HG02571 (cell line): ENCODE measurements around the gene DBNDD1.

ENCODE experiments used
- ATAC-seq: cut with Tn5 transposase; IDR thresholded peaks from one replicate; pipeline ENCODE4 v1.9.1; 2021; ENCODE audit warnings: mild to moderate bottlenecking, moderate library complexity; ENCODE audit not compliant: unreplicated experiment

DBNDD1 gene

DNA sequence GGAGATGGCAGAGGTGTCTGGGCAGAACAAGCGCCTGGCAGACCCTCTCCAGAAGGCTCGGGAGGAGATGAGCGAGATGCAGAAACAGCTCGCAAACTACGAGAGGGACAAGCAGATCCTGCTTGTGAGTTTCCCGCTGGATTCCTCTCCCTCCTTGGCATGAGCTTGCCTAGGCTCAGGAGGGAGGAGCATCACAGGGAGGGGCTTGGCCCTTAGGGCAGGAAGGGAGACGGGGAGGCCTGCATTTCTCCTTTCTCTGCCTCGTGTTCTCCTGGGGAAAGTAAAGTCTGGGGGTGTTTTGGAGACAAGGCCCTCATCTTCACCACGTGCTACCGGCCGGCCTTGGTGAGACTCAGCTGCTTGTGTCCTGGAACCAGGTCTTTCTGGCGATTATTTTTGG lies 18.0 kb upstream of the DBNDD1 start:
- ATAC-seq, result no peak

DNA sequence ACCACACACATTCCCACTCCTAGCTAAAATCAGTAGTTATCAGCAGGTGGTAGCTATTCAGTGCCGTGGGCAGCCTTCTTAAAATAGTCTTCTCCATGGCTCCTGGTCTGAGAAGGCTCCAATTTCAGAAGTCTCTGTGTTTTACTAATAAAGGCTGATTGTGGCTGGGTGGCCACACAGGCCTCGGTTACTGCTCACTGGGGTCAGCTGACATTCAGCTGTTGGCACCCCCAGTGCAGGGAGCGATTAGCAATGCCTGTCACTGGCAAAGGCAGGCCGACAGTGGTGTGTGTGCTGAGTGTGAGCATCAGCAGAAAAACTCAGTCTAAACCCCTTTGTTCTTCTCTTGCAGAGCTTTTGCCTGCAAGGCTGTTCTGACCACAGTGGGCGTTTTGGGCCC lies 16.6 kb upstream of the DBNDD1 start:
- ATAC-seq, result no peak

DNA sequence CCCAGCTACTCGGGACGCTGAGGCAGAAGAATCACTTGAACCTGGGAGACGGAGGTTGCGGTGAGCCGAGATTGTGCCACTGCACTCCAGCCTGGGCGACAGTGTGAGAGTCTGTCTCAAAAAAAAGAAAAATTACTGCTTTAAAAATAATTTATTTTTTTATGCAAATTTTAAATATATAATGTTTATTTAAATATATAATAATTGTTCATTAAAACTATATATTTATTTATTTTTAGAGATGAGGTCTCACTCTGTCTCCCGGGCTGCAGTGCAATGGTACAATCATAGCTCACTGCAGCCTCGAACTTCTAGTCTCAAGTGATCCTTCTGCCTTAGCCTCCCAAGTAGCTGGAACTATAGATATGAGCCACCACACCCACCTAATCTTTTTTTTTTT lies 15.2 kb upstream of the DBNDD1 start:
- no peak for ATAC-seq

DNA sequence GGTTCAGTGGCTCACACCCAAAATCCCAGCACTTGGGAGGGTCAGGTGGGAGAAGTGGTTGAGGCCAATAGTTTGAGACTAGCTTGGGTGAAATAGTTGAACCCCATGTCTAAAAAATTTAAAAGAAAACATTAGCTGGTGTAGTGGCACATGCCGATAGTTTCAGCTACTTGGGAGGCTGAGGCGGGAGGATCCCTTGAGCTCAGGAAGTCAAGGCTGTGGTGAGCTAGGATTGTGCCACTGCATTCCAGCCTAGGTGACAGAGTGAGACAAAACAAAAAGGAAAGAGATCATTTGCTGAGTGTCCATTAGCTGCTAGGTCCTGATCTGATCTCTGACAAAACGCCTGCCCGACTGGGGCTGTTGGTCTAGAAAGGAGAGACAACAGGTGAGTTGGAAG lies 14.1 kb upstream of the DBNDD1 start:
- ATAC-seq, result no peak

DNA sequence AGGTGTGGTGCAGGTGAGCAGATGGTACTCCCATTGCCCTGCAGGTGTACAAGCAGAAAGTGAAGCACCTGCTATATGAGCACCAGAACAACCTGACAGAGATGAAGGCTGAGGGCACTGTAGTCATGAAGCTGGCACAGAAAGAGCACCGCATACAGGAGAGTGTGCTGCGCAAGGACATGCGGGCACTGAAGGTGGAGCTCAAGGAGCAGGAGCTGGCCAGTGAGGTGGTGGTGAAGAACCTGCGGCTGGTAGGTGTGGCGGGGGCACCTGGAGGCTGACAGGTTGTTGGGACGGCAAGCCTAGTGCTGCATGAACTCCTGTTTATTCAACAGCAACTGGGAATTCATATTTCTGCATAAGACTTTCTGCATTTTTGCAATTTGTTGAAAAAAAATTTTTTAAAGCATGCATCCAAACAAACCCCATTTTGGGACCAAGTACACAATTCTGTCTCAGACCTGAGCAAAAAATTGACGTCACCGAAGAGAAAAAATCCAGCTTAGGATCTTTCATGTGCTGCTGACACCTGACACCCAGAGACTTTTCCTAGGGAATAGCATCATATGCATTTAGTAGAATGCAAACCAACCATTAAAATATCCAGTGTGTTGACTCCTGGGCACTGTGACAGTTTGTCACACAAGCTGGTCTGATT lies 13.5 kb upstream of the DBNDD1 start:
- ATAC-seq, result no peak

DNA sequence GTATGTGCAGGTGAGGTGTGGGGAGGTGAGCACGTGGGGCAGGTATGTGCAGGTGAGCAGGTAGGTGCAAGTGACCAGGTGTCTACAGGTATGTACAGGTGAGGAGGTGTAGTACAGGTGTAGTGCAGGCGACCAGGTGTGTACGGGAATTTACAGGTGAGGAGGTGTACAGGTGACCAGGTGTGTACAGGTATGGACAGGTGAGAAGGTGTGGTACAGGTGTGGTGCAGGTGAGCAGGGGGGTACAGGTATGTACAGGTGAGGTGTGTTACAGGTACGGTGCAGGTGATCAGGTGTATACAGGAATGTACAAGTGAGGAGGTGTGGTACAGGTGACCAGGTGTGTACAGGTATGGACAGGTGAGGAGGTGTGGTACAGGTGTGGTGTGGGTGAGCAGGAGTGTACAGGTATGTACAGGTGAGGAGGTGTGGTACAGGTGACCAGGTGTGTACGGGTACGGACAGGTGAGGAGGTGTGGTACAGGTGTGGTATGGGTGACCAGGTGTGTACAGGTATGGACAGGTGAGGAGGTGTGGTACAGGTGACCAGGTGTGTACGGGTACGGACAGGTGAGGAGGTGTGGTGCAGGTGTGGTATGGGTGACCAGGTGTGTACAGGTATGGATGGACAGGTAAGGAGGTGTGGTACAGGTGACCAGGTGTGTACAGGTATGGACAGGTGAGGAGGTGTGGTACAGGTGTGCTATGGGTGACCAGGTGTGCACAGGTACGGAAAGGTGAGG lies 12.8 kb upstream of the DBNDD1 start:
- ATAC-seq, result no peak

DNA sequence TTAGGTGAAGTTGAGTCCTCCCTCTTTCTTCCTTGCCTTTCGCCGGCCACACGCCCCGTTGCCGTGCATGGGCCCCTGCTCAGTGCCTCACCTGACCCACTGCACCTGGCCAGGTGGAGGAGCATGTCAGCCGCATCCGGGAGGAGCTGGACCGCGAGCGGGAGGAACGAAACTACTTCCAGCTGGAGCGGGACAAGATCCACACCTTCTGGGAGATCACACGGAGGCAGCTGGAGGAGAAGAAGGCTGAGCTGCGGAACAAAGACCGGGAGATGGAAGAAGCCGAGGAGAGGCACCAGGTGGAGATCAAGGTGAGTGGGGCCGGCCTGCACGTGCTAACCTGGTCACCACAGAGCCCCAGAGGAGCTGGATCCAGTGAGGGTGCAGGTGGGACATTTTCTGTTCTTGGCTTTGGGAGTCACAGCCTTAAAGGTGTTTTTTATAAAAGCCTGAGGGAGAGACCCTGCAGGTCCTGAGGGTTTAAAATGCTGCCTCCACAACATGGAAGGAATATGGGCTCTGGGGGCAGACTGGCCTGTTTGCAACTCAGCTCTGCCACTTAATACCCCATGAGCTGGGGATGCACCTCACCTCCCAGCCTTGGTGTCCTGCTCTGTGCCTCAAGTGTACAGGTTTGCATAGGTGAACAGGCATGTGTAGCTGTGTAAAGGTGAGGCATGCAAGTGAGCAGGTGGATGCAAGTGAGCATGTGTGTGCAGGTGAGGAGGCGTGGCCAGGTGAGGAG lies 12.1 kb upstream of the DBNDD1 start:
- ATAC-seq, result no peak

DNA sequence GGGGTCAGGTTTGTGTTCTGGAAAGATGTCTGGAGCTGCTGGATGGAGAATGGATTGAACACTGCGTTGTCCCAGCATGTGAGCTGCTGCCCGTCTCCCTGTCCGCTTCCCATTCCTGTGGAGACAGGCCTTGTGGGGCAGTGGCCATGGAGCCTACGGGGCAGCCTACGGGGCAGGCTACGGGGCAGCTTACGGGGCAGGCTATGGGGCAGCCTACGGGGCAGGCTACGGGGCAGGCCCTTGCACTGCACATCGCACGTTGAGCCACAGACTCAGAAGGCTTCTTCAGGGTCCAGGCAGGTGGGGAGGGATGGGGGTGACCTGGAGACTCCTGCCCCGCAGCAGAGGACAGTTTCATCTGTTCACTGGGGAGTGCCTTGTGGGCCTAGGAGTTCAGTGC lies 9.7 kb upstream of the DBNDD1 start:
- ATAC-seq, result no peak

DNA sequence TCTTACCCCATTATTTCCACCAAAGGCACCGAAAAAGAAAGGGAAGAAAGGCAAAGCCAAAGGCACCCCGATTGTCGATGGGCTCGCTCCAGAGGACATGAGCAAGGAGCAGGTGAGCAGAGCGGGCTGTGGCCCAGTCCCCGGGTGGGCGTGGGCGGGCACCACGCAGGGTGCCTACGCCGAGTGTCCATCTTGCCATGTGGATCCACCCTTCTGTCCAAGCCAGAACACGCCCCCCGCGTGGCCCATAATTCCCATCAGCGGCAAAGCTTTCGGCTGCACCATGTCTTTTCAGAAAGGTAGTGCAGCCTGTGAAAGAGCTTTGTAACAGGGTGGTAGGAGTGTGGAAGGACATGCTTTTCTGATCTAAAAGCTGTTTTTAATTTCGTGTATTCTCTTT lies 8.4 kb upstream of the DBNDD1 start:
- no peak for ATAC-seq

DNA sequence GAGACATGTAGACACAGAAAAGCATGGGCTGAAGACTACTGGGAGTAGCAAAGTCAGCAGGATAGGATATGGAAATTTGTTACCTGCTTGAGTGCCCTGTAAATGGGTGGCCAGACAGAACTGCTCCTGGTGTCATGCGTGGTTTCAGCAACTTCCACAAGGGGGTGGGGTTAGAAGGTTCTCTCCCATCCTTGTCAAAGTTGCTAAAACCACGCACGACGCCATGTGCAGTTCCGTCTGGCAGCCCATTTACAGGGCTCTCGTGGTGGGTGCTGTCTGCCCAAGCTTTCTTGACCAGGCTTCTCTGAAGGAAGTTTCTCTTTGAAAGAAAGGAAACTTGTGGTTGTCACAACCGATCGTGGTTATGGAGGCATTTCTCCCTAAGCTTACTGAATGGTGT lies 6.9 kb upstream of the DBNDD1 start:
- no peak for ATAC-seq

DNA sequence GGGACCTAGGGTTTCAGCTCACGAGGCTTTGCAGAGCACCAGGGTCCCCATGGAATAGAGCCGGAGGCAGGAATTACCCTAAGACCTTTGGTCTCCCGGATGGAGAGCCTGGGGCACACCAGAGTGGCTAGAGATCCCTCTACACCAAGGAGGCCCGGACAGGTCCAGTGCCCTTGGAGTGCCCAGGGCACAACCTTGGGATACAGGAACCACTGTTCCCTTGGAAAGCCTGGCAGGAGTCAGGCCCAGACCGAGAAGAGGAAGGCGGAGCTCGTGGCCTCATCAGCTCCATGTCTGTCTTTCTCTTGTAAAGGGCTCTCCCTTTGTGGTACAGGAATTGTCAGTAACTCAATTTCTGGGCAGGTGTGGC lies 3.8 kb upstream of the DBNDD1 start:
- no peak for ATAC-seq

DNA sequence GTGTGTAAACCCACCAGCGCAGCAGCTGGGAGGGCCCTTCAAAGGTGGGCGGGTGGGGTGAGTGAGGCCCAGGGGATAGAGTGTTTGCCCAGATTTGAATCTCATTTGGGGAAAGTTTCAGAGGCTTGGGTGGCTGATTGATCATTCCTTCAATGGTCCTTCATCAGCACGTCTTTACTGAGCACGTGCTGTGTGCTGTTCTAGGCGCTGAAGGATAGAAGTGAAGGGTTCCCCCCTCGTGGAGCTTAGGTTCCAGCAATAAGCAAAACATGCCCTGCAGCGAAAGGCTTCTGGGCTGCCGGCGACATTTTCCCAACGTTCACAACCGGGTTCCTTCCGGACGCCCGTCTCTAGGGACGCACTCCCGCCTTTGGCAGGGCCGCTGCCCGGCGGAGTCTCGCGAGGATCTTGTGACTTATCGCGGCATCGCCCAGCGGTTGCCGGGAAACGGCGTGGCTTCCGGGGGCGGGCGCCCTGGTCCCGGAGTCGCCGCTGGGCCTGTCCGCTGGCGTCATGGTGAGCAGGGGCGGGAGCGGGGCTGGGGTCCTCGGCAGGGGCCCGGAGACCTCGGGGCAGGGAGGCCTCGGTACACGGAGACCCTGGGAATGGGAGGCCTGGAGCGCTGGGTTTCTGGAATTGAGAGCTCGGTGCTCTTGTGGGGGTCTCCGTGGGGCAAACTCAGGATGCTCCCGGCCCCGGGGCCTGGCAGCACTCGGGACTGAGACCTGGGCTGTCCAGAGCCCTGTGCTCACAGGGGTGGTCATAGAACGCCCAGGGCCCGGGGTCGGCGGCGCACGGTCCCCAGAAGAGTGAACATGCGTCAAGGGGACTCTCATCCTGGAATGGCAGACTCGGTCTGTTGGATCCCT lies 3.2 kb upstream of the DBNDD1 start:
- peak; percentile 54 for ATAC-seq

DNA sequence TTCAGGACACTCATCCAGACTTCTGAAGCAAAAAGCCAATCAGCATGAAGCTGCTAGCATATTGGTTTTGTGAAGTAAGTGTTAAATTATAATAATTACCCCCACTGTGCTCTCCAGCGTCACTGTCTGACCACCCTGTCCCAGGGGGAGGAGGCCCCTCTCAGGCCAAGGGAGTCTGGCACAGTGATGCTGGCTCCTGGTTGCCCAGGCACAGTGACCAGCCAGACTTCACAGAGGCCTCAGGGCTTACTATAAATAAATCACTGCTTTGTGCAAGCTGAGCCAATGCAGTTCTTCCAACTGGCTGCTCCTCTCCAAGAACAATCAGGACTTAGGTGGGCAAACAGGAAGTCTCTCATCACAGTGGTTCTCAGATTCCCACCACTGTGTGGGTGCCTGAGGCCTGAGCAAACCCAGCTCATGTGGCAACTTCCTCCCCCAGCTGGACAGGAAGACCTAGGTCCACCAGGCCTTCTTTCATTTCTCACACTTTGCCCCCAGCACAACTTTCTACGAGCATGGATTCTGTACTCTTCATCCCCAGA lies 1.7 kb upstream of the DBNDD1 start:
- ATAC-seq, result no peak

DNA sequence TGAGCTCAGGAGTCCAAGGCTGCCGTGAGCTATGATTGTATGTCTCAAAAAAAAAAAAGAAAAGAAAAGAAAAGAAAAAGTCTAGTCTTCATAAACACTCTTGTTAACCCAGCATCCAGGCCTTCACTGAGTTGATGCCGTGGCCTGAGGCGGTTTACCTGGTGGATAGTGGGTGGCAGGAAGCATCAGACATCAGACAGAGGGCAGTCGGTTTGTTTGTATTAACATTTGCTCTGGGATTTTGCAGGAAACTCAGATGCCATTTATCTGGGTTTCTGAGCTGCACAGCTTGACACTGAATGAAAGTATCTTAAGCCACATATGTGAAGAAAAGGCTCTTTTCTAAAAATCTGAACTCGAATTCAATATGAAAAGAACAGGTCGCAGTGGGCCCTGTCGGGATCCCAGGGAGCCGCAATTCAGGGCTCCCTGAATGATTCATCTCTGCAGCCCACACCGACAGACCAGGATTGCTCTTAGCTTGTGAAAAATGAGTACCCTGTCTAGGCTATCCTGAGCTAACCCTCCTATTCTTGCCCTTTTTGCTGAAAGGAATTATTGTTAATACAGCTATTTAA lies 1.1 kb upstream of the DBNDD1 start:
- no peak for ATAC-seq

DNA sequence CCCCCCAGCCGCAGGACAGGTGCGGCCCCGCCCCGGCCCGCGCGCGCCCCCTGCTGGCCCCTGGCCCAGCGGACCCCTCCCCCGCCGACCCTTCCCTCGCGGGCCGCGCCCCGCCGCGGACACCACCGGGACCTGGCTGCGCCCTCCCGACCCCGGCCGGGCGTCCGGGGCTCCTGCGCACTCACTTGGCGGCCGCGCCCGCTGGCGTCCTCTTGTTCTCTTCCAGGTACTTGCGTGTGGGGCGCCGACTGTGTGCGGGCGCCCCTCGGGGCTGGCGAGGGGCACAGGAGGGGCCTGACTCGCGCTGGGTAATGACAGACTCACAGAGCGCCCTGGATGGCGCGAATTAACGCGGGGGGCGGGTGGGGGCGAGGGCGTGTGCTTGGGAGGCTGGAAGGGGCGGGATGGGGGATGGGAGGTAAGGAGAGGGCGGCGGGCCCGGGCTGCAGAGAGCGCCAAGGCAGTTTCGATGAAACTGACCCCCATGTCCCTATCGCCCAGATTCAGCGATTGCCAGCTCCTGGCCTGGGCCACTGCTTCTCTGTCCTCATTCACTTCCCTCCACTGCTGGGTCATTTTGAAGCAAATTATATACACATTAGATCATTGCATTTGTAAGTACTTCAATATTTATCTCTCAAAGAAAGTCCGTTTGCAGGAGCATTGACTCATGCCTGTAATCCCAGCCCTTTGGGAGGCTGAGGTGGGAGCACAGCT lies 445 bp upstream of the DBNDD1 start:
- no peak for ATAC-seq

DNA sequence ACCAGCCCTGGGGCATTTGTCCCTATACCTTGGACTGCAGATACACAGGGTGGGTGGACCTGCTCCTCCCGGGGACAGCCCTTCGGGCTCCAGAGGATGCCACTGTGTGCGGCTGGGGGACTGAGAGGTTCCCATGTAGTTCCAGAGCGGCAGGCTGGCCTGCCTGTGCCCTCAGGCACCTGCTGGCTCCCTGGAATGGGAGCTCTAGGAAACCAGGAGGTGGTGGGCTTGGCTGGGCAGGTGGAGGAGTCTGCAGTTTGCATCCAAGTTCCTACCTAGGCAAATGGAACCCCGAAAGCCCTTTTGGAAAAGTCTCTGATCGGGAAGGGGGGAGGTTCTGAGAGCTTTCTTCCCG lies 982 bp downstream of the DBNDD1 start:
- no peak for ATAC-seq

DNA sequence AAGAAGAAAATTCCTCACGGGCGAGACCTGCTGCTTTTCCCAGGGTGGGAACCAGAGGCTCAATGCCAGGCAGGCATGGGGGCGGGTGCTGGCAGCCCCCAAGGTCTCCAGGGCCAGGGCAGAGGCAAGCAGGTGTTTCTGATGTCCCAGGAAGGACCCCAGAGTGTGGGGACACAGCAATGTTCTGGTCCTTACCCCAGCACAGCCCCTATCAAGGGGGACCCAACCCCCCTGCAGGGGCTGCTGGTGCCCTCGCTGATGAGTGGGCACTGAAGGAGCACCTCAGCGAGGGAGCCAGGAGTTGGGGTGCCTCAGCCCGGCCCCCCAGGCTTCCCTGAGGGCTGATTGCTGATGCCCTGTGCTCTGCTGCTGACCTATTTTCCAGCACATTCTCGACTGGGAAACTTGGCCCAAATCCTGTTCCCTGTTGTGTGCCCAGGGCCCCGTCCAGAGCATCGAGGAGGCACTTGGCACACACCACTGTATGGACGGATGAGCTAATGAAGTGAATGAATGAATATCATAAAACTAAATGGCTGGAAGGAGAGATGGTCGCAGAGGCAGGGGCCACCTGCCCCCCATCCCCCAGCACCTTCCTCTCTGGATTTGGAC lies 2.8 kb downstream of the DBNDD1 start:
- ATAC-seq, result no peak

DNA sequence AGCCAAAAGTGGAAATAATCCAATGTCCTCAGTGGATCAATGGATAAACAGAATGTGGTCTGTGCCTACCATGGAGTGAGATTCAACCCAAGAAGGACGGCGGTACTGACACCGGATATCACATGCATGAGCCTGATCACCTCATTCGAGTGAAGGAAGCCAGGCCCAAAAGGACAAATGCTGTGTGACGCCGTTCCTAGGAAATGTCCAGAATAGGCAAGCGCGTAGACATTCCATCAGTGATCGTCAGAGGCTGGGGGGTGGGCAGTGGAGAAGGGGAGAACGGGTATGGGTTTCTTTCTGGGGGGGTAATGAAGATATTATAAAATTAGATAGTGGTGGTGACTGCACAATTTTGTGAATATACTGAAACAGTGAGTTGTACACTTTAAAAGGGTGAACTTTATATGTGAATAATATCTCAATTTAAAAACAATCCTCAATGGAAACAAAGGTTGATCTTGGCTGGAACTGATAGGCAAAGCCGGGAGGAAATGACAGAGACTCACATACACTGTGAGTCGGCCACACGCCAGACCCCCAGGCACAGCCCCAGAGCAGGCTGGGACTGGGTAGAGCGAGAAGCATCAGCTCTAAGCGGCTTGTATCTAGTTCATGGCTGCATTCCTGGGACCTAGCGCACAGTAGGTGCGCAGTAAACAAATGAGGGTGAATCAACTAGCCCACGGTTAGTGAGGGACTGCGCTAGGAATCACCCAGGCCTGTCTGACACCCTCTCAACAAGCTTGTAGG lies 3.5 kb downstream of the DBNDD1 start:
- no peak for ATAC-seq
